GM18909 (cell line): ENCODE results near the gene TNK2.
"Not testable (repeated sequence)": the region's sequence is repeated elsewhere in the genome, so short reads cannot be mapped to it uniquely, and the experiment has no call there.

Experiments
- ATAC-seq: cut with Tn5 transposase; IDR thresholded peaks from one replicate; pipeline ENCODE4 v1.9.1; 2021; ENCODE audit warnings: mild to moderate bottlenecking; ENCODE audit not compliant: unreplicated experiment, poor library complexity

Gene TNK2

GRCh38 chr3:195918176-195918575 lies 9.8 kb upstream of the TNK2 start:
- ATAC-seq: no peak

GRCh38 chr3:195916991-195917390 lies 8.6 kb upstream of the TNK2 start:
- ATAC-seq: no peak

- no peak for ATAC-seq
These were observed 7.9 kb upstream of the TNK2 start for GRCh38 chr3:195916291-195916690.

- peak; percentile 85 for ATAC-seq
These were observed 6.5 kb upstream of the TNK2 start for GRCh38 chr3:195914648-195915473.

- not testable (repeated sequence) for ATAC-seq
These were observed 5.8 kb upstream of the TNK2 start for GRCh38 chr3:195914146-195914545.

- no peak for ATAC-seq
These were observed 5.0 kb upstream of the TNK2 start for GRCh38 chr3:195913382-195913781.

- ATAC-seq: no peak
These were observed 3.6 kb upstream of the TNK2 start for GRCh38 chr3:195911946-195912270.

- ATAC-seq: no peak
These were observed 2.9 kb upstream of the TNK2 start for GRCh38 chr3:195911041-195911945.

GRCh38 chr3:195910499-195910845 lies 2.1 kb upstream of the TNK2 start:
- no peak for ATAC-seq

- peak; percentile 40 for ATAC-seq
These were observed 1.5 kb upstream of the TNK2 start for GRCh38 chr3:195909644-195910498.

GRCh38 chr3:195908694-195909581 lies 587 bp upstream of the TNK2 start:
- peak; percentile 23 for ATAC-seq

- ATAC-seq: peak; percentile 24
These were observed 742 bp downstream of the TNK2 start for GRCh38 chr3:195907684-195907933.

- ATAC-seq: peak; percentile 33
These were observed 1.3 kb downstream of the TNK2 start for GRCh38 chr3:195906865-195907683.

- no peak for ATAC-seq
These were observed 2.1 kb downstream of the TNK2 start for GRCh38 chr3:195905970-195906864.

- no peak for ATAC-seq
These were observed 4.0 kb downstream of the TNK2 start for GRCh38 chr3:195904368-195904767.

- ATAC-seq: no peak
These were observed 4.4 kb downstream of the TNK2 start for GRCh38 chr3:195903950-195904290.

GRCh38 chr3:195902634-195903033 lies 5.7 kb downstream of the TNK2 start:
- ATAC-seq: not testable (repeated sequence)
